Astrocyte of the cerebellum (primary cell): ENCODE measurements around the gene ATP11C.
"Not testable (repeated sequence)": the region's sequence is repeated elsewhere in the genome, so short reads cannot be mapped to it uniquely, and the experiment has no call there.

Source experiments
- DNase-seq: peaks from one replicate; pipeline ENCODE4 v3.0.0-alpha.2; 2011; ENCODE audit warnings: low read depth
- H3K4me3 ChIP-seq: 2 replicates; pipeline ENCODE4 v1.5.1; 2011; ENCODE audit warnings: mild to moderate bottlenecking, low read depth, low read length, moderate library complexity
- in situ Hi-C: cut with HindIII; loops from 2 replicates; pipeline ENCODE4 v1.10.0; 2017; ENCODE audit warnings: low sequenced_read_pairs
- TF ChIP-seq, protein P1 (sequence below): IDR thresholded peaks from 2 replicates; pipeline ENCODE4 v1.5.1; 2012; ENCODE audit warnings: low read length, low read depth, moderate library complexity, mild to moderate bottlenecking; ENCODE audit errors: missing control alignments

ATP11C gene

DNA sequence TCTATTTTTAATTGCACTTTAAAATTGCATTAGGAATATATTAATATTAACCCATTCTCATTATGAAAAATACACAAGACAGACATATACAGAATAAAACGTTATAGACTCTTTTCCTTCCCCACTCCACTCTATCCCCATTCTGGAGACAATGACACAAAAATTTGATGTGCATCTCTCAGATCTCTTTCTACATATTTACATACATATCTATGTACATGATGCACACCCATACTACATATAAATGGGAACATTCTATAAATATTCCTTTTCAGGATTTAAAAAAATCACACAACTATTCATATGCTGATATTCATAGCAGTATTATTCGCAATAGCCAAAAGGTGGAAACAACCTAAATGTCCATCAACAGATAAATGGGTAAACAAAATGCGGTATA lies 34.9 kb upstream of the ATP11C start:
- no peak overlapping the region for H3K4me3 ChIP-seq
- no peak for DNase-seq
- in situ Hi-C loops = no loop called here
- TF ChIP-seq, protein P1, sequence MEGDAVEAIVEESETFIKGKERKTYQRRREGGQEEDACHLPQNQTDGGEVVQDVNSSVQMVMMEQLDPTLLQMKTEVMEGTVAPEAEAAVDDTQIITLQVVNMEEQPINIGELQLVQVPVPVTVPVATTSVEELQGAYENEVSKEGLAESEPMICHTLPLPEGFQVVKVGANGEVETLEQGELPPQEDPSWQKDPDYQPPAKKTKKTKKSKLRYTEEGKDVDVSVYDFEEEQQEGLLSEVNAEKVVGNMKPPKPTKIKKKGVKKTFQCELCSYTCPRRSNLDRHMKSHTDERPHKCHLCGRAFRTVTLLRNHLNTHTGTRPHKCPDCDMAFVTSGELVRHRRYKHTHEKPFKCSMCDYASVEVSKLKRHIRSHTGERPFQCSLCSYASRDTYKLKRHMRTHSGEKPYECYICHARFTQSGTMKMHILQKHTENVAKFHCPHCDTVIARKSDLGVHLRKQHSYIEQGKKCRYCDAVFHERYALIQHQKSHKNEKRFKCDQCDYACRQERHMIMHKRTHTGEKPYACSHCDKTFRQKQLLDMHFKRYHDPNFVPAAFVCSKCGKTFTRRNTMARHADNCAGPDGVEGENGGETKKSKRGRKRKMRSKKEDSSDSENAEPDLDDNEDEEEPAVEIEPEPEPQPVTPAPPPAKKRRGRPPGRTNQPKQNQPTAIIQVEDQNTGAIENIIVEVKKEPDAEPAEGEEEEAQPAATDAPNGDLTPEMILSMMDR = no peak

DNA sequence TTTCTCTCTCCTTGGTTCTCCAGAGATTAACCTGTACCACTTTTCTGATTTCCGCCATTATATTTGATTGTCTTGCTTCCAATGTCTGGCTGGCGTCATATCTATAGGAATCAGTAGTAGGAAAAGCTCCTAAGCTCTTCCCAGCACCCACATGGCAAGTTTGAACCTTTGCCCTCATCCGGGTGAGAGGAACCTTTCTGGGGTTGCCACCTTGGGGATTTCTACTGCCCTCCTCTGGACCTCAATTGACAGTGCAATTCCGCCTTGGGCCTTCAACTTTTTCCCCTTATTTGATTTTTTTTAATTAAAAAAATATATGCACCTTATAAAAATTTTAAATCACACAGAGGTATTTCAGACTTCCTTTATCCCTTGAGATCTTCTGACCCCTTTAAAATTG lies 34.4 kb upstream of the ATP11C start:
- in situ Hi-C loops = no loop called here
- DNase-seq = no peak
- no peak overlapping the region for H3K4me3 ChIP-seq
- TF ChIP-seq, protein P1 = peak; percentile 19

DNA sequence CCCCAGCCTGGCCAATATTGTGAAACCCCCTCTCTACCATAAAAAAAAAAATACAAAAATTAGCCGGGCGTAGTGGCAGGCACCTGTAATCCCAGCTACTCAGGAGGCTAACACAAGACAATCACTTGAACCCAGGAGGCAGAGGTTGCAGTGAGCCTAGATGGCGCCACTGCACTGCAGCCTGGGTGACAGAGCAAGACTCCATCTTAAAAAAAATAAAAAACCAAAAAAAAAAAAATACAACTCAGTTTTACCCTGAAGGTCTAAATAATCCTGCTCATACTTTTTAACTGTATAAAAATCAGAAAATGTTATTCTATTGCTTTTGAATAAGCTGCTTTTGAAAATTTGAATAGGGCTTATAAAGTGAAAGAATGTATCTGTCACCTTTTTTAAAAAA lies 33.3 kb upstream of the ATP11C start:
- in situ Hi-C loops, DNase-seq: not testable (repeated sequence)
- TF ChIP-seq, protein P1 = peak; percentile 29

DNA sequence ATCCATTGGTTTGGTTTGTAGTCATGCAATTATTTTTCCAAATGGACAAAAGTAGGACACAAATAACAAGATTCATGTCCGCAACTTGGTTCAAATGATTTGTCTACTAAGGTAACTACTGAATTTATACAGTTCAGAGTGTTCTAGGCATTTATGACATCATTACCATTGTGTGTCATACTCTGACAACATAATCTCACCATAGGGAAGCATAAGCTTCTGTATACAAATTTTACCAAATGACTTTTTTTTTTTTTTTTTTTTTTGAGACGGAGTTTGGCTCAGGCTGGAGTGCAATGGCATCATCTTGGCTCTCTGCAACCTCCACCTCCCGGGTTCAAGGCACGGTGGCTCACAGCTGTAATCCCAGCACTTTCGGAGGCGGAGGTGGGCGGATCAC lies 32.6 kb upstream of the ATP11C start, which contains the start of gene CXorf66:
TSS of gene CXorf66 (minus strand) at position 101 of the 400 bp plus-strand sequence. CDS start at position 76, 25 bp downstream.
- in situ Hi-C loops = no loop called here
- no peak within 1 kb of the TSS for H3K4me3 ChIP-seq
- TF ChIP-seq, protein P1 = no peak
- no peak for DNase-seq

More for the DNA sequence above, 33.3 kb upstream of the ATP11C start:
- H3K4me3 ChIP-seq = not testable (repeated sequence)

DNA sequence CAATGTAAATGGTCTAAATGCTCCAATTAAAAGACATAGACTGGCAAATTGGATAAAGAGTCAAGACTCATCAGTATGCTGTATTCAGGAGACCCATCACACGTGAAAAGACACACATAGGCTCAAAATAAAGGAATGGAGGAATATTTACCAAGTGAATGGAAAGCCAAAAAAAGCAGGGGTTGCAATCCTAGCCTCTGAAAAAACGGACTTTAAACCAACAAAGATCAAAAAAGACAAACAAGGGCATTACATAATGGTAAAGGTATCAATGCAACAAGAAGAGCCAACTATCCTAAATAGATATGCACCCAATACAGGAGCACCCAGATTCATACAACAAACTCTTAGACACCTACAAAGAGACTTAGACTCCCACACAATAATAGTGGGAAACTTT lies 28.2 kb upstream of the ATP11C start:
- in situ Hi-C loops, DNase-seq, H3K4me3 ChIP-seq: not testable (repeated sequence)

DNA sequence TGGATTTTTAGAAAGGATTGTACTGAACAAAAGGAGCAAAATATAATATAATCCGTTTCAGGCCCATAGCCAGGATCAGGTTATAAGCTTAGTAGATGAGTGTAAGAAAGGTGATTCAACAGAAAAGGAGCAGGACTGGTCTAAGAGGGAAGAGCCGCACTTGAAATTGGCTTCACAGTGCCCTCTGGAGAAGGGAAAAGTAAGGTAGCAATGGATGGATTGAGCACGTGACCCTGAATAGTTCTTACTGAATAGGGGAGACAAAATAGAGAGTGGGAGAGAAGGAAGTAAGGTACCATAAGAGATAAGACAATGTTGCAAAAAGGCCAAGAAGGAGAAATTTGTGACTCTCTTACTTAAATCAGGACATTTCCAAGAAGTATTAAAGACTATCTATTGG lies 16.9 kb upstream of the ATP11C start:
- TF ChIP-seq, protein P1 = no peak

DNA sequence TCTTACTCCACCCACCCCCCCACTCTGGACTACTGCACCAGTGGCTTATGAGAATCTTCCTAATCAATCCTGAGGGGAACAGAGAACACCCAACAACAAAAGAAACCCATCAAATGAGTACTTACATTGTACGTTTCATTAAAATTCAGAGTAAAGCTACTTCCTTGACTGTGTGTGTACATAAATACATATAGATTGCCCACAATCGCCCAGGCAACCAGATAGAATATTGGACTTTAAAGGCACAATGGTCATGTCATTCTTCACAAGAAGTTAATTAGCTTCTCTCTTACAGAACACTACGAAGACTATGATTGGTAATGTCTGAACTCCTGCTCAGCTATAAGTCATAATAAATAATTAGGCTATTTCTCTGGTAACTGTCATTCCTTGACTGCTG lies 12.2 kb upstream of the ATP11C start:
- in situ Hi-C loops = no loop called here
- TF ChIP-seq, protein P1 = no peak
- no peak overlapping the region for H3K4me3 ChIP-seq
- no peak for DNase-seq

More for the DNA sequence above, 16.9 kb upstream of the ATP11C start:
- DNase-seq = no peak
- no peak overlapping the region for H3K4me3 ChIP-seq
- in situ Hi-C loops = no loop called here
